Testis (tissue), 5 donors: ENCODE results near the gene FAM240B. TPM values are rescaled to one million over a fixed set of nuclear protein-coding genes. Genes with fewer than 3 reads are reported as not detected.

Source experiments
- DNase-seq: peaks from one replicate; pipeline ENCODE4 v3.0.0-alpha.2; 2019
- H3K27ac ChIP-seq, 2 donors: fragments of 200-600 bp; sonication (generic); one replicate each; pipeline ENCODE4 v1.5.1; 2019
- H3K27me3 ChIP-seq: fragments of 200-600 bp; sonication (generic); one replicate; pipeline ENCODE4 v1.5.1; 2019
- H3K36me3 ChIP-seq: fragments of 200-600 bp; sonication (generic); one replicate; pipeline ENCODE4 v1.5.1; 2017; ENCODE audit warnings: low read depth; ENCODE audit errors: missing control alignments
- H3K4me1 ChIP-seq: fragments of 200-600 bp; sonication (generic); one replicate; pipeline ENCODE4 v1.5.1; 2019
- H3K4me3 ChIP-seq, 2 donors: fragments of 200-600 bp; sonication (generic); one replicate each; pipeline ENCODE4 v1.5.1; 2017 to 2019
- H3K9me3 ChIP-seq: fragments of 200-600 bp; sonication (generic); one replicate; pipeline ENCODE4 v1.5.1; 2017
- POLR2A ChIP-seq: fragments of 450-650 bp; IDR thresholded peaks from one replicate; pipeline ENCODE4 v1.6.1; 2017; ENCODE audit warnings: antibody characterized with exemption, mild to moderate bottlenecking, moderate library complexity
- WGBS, 2 donors: methylation state at CpG; one replicate each; pipeline ENCODE4 v1.1.5; 2018; 5-methylcytosine and 5-hydroxymethylcytosine counted together
- intact Hi-C: fragments of 100-400 bp; cut with DNase I; formaldehyde crosslinking; loops from one replicate; pipeline ENCODE4 v1.15.1; 2023; ENCODE audit warnings: low total_unique reads
- long read RNA-seq, 2 donors: transcript quantifications; one replicate each; lab custom pipeline, GENCODE V29; 2026
- polyA plus RNA-seq: library from polyadenylated mRNA; stranded (reverse); fragments of 350-450 nt; fragmentation: Illumina TruSeq; extraction: RNeasy Lipid Tissue Mini Kit (QIAGEN cat#74804); gene quantifications from one replicate; pipeline ENCODE4 v1.2.3, GENCODE V29; 2014; ENCODE audit warnings: low read depth, low replicate concordance; ENCODE audit not compliant: insufficient read depth
- total RNA-seq, 2 donors: library from RNA; depleted of rRNA; stranded (reverse); fragments of >200 nt; gene quantifications; one replicate each; pipeline ENCODE4 v1.2.3, GENCODE V29; 2016
- TF ChIP-seq, protein P1 (sequence below), 3 experiments: fragments of 450-650 bp in 2 of 3; fragments of 200-600 bp in 1 of 3; sonication (generic) in 1 of 3; IDR thresholded peaks; one replicate each; pipeline ENCODE4 v1.5.1; 2016 to 2019; ENCODE audit warnings: antibody characterized with exemption in 3 of 3, mild to moderate bottlenecking in 2 of 3, moderate library complexity in 1 of 3

The FAM240B gene
- total RNA-seq (under 1 TPM in 1 of 2 donors, not detected in 1; 0.81 TPM), polyA plus RNA-seq (1.3 TPM)
- long read RNA-seq, donor 1 = 0 reads
- long read RNA-seq, donor 2 = 0 reads

DNA sequence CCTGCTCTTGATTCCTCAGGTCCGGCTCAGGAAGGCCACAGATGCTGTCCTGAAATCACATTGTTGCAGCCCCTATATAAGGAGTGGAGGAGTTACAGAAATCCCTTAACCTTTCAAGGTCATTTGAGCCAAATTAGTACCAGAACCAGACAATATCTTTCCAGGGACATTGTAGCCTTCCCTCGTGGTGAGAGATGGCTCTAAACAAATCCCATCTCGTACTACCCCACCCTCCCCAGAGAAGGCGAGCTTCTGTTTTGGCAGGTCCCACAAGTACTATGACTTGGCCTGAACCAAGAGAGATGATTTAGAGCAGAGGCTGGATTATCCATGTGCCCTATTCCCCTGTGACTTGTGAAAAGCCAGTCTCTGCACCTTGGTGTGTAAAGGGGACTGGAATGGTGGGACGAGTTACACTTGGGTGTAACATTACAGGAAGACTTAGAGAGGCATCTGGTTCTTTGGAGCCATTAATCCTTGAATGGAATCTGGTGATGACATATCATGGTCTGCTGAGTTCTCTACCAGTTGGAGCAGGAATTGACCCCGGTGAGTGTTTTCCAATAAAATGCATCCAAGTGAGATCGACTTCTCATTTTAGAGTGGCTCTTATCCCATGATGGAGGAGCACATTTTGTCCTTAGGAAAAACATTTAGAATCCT, at the start of gene FAM240B:
TSS of gene FAM240B (minus strand) at position 51 of the 663 bp plus-strand sequence. CDS start 16,134 bp downstream, outside the sequence.
- Histone ChIP-seq H3K4me3 (no peak within 1 kb of the TSS), H3K4me1 (no peaks in the 10 kb centered on the region), H3K27me3 (no peaks in the 10 kb centered on the region), H3K9me3 (no peaks in the 10 kb centered on the region), H3K36me3 (no peaks in the 10 kb centered on the region), H3K27ac (no peak within 1 kb of the TSS)
- no peak for TF ChIP-seq POLR2A
- TF ChIP-seq, protein P1, sequence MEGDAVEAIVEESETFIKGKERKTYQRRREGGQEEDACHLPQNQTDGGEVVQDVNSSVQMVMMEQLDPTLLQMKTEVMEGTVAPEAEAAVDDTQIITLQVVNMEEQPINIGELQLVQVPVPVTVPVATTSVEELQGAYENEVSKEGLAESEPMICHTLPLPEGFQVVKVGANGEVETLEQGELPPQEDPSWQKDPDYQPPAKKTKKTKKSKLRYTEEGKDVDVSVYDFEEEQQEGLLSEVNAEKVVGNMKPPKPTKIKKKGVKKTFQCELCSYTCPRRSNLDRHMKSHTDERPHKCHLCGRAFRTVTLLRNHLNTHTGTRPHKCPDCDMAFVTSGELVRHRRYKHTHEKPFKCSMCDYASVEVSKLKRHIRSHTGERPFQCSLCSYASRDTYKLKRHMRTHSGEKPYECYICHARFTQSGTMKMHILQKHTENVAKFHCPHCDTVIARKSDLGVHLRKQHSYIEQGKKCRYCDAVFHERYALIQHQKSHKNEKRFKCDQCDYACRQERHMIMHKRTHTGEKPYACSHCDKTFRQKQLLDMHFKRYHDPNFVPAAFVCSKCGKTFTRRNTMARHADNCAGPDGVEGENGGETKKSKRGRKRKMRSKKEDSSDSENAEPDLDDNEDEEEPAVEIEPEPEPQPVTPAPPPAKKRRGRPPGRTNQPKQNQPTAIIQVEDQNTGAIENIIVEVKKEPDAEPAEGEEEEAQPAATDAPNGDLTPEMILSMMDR (IDR thresholded peaks at IDR 0.05) = no peak
- intact Hi-C loops = no loop called here
- DNase-seq = no peak
- 41 to 57% methylated on average over 7 of the region's 7 CpGs for WGBS, 2 donors

DNA sequence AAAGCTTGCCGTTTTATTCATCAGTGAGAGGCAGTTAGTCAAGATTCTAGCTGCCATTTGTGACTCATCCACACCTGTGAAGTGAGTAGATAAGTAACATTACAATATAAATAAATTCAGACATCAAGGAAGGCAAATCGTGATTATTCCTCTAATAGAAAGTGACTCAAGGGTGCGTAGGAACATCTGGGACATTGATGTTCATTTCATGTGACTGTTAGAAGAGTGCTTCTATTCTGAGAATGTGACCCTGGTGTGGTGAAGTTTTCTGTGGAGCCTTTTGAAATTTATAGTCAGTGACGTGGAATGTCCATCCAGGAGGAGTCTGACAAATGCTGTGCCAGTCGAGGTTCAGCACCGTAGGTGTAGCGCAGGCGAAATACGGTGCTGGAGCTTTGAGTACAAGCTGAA, 48.4 kb upstream of the FAM240B start:
- WGBS, 2 donors = 63 to 80% methylated on average over 9 of the region's 9 CpGs
- Histone ChIP-seq H3K36me3 (no peaks in the 10 kb centered on the region), H3K4me1 (no peaks in the 10 kb centered on the region), H3K9me3 (no peaks in the 10 kb centered on the region), H3K27me3 (no peaks in the 10 kb centered on the region), H3K4me3 (no peak overlapping the region), H3K27ac (no peak overlapping the region)
- no peak for DNase-seq
- TF ChIP-seq, protein P1 (IDR thresholded peaks at IDR 0.05) = no peak
- no peak for TF ChIP-seq POLR2A
- intact Hi-C loops = no loop called here

DNA sequence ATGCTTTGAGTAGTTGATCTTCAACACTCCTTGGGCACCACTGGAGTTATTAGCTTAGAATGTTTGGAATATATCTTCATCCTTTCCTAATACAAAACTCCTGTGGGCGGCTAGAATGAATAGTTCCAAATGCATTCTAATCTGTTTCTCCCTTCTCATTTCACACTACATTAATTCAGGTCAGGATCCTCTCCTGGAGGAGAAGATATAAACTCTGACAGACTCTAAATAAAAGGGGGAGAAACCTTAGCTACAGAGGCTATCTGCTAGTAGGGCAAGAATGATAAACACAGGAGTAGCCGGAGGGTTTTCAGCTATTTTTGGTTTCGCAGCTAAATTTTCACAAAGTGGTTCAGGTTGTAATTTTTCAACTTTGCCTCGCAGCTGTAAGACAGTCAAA, 45.2 kb upstream of the FAM240B start:
- TF ChIP-seq, protein P1 (IDR thresholded peaks at IDR 0.05) = no peak
- TF ChIP-seq POLR2A = no peak
- H3K27ac ChIP-seq = no peak overlapping the region
- H3K4me1 ChIP-seq = no peaks in the 10 kb centered on the region
- no peaks in the 10 kb centered on the region for H3K27me3 ChIP-seq
- no peaks in the 10 kb centered on the region for H3K36me3 ChIP-seq
- intact Hi-C loops = no loop called here
- no peak for DNase-seq
- WGBS, 2 donors = 55% methylated on average over 4 of the region's 4 CpGs
- H3K9me3 ChIP-seq = no peaks in the 10 kb centered on the region
- H3K4me3 ChIP-seq = no peak overlapping the region

DNA sequence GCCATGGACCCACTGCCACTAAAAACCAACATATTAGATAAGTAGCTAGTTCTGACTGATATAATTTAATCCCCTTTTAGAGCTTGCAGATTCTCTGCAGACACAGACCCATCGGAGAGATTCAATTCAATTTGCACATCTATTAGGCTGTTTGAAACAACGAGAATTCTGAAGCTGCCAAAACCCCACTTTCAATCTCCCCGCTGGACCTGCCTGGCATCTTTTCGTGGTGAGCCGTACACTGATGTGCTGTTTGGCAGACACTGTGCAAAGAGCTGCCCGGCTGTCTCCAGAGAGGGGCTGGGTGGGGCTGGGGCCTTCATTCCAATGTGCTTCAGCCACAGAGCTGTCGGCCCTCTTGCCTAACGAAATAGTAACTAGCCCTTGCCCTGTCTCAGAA, 42.1 kb upstream of the FAM240B start:
- no peak overlapping the region for H3K4me3 ChIP-seq
- H3K27me3 ChIP-seq = no peaks in the 10 kb centered on the region
- no peaks in the 10 kb centered on the region for H3K4me1 ChIP-seq
- H3K27ac ChIP-seq = no peak overlapping the region
- H3K9me3 ChIP-seq = no peaks in the 10 kb centered on the region
- intact Hi-C loops = no loop called here
- 65 to 74% methylated on average over 8 of the region's 8 CpGs for WGBS, 2 donors
- H3K36me3 ChIP-seq = no peaks in the 10 kb centered on the region
- TF ChIP-seq, protein P1 (IDR thresholded peaks at IDR 0.05) = no peak
- TF ChIP-seq POLR2A = no peak
- DNase-seq = no peak

DNA sequence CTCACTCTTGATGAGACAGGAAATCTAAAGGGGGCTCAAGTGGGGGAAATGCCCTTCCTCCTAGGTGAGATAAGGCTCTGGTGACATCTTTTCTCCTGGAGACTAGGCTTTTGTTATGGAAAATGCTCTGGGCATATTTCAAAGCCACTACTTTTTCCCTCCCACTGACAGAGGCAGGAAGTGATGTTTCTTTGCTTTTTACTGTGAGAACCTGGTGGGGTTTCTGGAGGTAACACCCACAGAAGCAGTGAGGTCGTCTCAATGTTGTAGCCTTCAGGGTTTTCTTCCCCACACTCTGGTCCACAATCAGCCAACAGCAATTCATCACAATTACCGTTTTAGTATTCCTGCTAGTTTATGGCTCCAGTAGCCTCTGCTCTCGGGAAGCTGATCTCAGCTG, 41.4 kb upstream of the FAM240B start:
- no peak for DNase-seq
- Histone ChIP-seq H3K27ac (no peak overlapping the region), H3K9me3 (no peaks in the 10 kb centered on the region), H3K36me3 (no peaks in the 10 kb centered on the region), H3K4me1 (no peaks in the 10 kb centered on the region), H3K27me3 (no peaks in the 10 kb centered on the region), H3K4me3 (no peak overlapping the region)
- 43 to 49% methylated on average over 3 of the region's 3 CpGs for WGBS, 2 donors
- TF ChIP-seq POLR2A = no peak
- TF ChIP-seq, protein P1 (IDR thresholded peaks at IDR 0.05) = no peak
- intact Hi-C loops = no loop called here
